OCI-LY1 (cell line): ENCODE results near the gene SOS1.

ENCODE experiments used
- EZH2 ChIP-seq: fragments of 200-600 bp; sonication (generic), shearing (Covaris generic); IDR thresholded peaks from 2 replicates; pipeline ENCODE4 v1.8.0; 2017; ENCODE audit warnings: borderline replicate concordance, mixed run types, mild to moderate bottlenecking, antibody characterized with exemption, low read length, moderate library complexity, mixed read lengths
- TF ChIP-seq, protein P1 (sequence below): fragments of 200-600 bp; sonication (generic), shearing (Covaris generic); IDR thresholded peaks from 2 replicates; pipeline ENCODE4 v1.5.1; 2017; ENCODE audit warnings: mild to moderate bottlenecking, antibody characterized with exemption, low read length, moderate library complexity, mixed read lengths

DNA sequence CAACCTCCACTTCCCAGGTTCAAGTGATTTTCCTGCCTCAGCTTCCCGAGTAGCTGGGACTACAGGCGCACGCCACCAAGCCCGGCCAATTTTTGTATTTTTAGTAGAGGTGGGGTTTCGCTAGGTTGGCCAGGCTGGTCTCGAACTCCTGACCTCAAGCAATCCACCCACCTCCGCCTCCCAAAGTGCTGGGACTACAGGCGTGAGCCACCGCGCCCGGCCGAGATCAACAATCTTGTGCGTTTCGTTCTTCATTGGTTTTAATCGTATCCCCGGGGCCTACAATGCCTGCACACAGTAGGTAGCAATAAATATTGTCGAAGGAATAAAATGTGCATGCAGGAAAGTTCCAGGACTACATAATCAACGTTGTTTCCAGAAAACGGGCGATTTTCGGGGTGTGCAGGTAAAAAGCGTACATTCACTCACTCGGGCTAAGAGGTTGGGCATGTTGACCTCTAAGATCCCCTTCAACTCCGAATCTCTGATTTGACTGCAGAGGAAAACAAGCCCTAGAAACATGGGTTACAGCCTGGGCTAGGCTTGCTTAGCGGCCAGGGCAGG is 2.7 kb upstream of the SOS1 start:
- TF ChIP-seq, protein P1, sequence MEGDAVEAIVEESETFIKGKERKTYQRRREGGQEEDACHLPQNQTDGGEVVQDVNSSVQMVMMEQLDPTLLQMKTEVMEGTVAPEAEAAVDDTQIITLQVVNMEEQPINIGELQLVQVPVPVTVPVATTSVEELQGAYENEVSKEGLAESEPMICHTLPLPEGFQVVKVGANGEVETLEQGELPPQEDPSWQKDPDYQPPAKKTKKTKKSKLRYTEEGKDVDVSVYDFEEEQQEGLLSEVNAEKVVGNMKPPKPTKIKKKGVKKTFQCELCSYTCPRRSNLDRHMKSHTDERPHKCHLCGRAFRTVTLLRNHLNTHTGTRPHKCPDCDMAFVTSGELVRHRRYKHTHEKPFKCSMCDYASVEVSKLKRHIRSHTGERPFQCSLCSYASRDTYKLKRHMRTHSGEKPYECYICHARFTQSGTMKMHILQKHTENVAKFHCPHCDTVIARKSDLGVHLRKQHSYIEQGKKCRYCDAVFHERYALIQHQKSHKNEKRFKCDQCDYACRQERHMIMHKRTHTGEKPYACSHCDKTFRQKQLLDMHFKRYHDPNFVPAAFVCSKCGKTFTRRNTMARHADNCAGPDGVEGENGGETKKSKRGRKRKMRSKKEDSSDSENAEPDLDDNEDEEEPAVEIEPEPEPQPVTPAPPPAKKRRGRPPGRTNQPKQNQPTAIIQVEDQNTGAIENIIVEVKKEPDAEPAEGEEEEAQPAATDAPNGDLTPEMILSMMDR = no peak
- TF ChIP-seq EZH2 = no peak
